ENCODE data around the gene MAGI2.

DNA sequence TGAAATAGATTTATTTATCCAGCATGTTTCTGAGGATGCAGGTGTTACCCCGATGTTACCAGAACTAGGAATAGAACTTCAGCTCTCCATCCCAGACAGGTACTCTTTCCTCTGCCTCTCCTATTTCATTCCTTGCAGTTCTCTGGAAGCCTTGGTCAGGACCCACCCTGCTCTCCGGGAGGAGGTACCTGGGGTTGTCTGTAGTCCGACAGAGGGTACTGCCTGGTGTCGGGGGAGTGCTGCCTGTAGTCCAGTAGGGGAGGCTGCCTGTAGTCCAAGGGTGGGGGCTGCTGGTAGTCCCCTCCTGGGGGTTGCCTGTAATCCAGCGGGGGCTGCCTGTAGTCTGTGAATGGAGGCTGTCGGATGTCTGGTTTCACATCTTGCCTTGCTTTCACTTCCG lies 1326.5 kb downstream of the MAGI2 start:
- no peak for TF ChIP-seq EZH2 (IDR thresholded peaks at IDR 0.05; ENCODE audit: insufficient read depth, poor library complexity, severe bottlenecking)
- TF ChIP-seq EZH2phosphoT487 (IDR thresholded peaks at IDR 0.05; ENCODE audit: insufficient read depth, low read depth), result no peak
